ENCODE results near the gene WDR18.
"Not testable (repeated sequence)": the region's sequence is repeated elsewhere in the genome, so short reads cannot be mapped to it uniquely, and the experiment has no call there.

WDR18 gene

GRCh38 chr19:1020868-1021425 is 36.8 kb downstream of the WDR18 start, which contains the start of gene TMEM259:
Gene TMEM259, minus strand, starts transcription at chr19:1021123. Its CDS starts 127 bp downstream, at chr19:1020996.
- peak; percentile 95 to 97 for DNase-seq

DNA sequence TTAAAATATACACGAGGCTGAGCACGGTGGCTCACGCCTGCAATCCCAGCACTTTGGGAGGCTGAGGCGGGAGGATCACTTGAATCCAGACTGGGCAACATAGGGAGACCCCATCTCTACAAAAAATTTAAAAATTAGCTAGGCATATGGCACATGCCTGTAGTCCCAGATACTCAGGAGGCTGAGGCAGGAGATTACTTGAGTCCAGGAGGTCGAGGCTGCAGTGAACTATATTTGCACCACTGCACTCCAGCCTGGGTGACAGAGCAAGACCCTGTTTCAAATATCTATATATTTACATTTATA is 39.7 kb downstream of the WDR18 start:
- not testable (repeated sequence) for DNase-seq

DNA sequence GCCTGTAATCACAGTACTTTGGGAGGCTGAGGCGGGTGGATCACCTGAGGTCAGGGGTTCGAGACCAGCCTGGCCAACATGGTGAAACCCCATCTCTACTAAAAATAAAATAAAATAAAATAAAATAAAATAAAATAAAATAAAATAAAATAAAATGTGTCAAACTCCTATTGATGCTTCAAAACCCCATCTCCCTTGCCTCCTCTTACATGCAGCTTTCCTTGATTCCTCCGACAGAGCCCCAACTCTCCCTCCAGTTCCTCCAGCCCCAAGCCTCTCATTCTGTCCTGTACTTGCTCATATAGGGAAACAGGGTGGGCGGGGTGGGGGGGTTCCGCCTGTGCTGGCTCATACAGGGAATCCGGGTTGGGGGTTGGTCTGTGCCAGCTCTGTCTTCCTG is 40.9 kb downstream of the WDR18 start:
- not testable (repeated sequence) for DNase-seq

GRCh38 chr19:1025960-1026782 is 42.0 kb downstream of the WDR18 start, which contains the start of gene CNN2:
Gene CNN2, plus strand, starts transcription at chr19:1026608. Its CDS starts 54 bp downstream, at chr19:1026662.
- DNase-seq: peak; percentile 55 to 65

- DNase-seq: no peak
These were observed 42.9 kb downstream of the WDR18 start for GRCh38 chr19:1026783-1027649.

DNA sequence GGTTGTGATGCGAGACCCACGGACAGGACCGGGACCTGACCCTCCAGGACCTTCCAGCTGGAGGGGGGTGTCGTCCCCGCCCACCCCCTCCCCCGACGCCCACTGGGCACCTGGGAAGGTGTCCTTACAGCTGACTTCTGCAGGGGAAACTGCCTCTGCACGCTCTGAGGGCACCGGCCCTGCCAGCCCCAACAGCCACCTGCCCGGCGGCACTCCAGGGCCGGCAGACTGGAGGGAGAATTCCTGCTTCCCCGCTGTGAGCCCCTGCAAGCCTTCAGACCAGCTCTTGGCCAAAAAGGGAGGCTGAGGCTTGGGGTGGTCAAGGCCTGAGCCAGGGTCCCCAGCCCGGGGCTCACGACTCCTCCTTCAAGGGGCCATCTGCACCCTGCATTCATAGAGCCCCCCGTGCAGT is 43.5 kb downstream of the WDR18 start:
- no peak for DNase-seq

- DNase-seq: peak; percentile 39 to 48
These were observed 44.1 kb downstream of the WDR18 start for GRCh38 chr19:1028062-1028926.

- DNase-seq: no peak
These were observed 48.2 kb downstream of the WDR18 start for GRCh38 chr19:1032264-1032867.

DNA sequence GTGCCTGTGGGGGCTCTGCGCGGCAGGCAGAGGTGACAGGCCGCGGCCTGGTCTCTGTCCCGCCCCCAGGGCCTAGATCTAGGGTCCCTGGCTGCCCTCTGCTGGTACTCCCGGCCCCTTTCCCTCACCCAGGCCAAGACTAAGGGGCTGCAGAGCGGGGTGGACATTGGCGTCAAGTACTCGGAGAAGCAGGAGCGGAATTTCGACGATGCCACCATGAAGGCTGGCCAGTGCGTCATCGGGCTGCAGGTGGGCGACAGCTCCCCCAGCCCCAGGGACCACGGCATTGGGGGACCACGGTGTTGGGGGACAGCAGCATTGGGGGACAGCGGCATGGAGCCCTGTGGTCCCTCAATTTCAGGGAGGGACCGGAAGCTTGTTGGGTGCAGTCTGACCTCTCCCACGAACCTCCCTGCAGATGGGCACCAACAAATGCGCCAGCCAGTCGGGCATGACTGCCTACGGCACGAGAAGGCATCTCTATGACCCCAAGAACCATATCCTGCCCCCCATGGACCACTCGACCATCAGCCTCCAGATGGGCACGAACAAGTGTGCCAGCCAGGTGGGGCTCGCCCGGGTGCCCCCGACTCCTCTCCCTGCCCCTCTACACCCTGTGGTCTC is 52.0 kb downstream of the WDR18 start:
- DNase-seq: no peak

DNA sequence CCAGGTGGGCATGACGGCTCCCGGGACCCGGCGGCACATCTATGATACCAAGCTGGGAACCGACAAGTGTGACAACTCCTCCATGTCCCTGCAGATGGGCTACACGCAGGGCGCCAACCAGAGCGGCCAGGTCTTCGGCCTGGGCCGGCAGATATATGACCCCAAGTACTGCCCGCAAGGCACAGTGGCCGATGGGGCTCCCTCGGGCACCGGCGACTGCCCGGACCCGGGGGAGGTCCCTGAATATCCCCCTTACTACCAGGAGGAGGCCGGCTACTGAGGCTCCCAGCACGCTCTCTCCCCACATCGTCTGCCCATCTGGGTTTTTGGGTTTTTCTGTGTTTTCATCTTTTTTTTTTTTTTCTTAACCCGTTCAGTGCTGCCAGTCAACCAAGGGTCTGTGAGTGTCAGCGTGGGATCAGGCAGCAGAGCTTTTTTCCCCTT is 53.5 kb downstream of the WDR18 start:
- no peak for DNase-seq

DNA sequence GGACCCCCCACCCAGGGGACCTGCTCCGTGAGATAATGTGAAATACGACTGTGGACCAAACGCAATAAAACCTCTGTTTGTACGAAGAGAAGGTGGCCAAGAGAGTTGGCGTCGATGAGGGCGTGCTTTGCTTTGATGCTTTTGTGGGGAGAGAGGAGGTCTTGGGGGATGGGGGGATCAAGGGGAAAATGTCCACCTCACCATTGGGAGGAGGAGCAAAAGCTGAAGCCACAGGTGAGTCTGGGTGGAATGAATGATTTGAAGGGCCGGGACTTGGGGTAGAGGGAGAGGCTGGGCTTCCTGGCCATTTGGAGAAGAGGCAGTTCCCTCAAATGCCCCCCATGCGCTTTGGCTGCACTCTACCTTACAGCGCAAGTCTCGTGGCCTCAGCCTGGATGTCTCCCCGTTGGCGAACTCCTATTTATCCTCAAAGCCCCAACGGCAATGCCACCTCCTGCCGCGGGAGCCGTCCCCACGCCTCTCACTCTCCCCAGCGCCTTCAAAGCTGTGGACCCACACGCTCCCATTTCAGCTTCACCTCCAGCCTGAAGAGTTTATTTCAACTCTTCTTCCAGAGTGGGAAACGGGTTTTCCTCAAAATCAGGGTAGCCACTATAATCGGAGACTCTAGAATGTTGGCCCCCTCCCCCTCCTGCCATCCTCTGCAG is 55.0 kb downstream of the WDR18 start:
- DNase-seq: no peak

GRCh38 chr19:1039646-1040475 is 55.7 kb downstream of the WDR18 start, which contains the start of gene ABCA7:
Gene ABCA7, plus strand, starts transcription at chr19:1040107. Its CDS starts 1,255 bp downstream, at chr19:1041362.
- peak; percentile 99 to 100 for DNase-seq

DNA sequence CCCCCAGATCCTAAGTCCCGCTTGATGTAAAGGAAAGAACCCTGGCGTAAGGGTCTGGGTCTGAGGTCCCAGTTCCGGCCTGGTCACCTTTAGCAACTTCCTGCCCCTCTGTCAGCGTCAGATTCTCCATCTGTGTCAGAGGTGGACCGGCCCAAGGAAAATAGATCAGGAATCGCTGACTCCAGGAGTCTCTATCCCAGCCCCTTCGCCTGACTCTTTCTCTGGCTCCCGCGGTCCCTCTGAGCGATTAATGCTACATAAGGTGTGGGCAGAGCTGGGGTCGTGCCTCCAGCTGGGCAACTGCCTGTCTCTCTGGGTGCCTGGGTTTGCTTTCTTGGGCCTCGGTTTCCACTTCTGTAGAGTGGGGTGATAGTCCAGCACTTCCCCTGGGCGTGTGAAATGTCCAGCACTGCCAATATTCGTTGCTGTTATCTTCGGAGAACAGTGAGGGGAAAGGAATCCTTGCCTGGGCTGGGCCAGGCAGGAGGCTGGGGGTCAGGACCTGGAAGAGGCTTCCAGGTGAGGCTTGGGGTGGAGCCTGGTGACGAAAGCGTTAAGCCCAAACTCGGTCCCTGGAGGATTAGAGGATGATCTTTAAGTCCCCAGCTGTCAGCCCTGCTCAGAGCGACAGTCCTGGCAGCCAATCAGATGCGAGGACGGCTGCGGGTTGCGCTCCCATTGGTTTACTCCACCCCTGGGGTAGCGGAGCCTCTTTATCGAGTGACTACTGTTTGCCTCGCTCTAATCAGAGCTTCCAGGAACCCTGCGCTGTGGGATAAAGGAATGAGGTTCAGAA is 56.5 kb downstream of the WDR18 start:
- peak; percentile 86 to 91 for DNase-seq

DNA sequence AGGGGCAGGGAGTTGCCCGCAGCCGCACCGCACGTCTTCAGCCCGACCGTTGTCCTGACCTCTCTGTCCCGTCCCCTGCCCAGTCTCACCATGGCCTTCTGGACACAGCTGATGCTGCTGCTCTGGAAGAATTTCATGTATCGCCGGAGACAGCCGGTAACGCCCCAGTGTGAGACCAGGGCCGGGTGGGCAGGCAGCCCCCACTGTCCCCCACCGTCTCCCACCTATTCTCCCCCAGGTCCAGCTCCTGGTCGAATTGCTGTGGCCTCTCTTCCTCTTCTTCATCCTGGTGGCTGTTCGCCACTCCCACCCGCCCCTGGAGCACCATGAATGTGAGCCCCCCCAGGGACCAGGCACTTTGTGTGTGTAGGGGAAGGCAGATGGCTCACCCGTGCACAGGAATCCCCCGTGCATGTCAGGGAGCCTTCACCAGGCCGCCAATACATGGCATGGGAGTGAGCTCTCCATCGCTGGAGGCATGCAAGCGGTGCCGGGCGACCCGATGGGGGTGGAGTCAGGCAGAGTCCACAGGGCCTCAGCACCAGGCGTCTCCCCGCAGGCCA is 57.2 kb downstream of the WDR18 start:
- no peak for DNase-seq

DNA sequence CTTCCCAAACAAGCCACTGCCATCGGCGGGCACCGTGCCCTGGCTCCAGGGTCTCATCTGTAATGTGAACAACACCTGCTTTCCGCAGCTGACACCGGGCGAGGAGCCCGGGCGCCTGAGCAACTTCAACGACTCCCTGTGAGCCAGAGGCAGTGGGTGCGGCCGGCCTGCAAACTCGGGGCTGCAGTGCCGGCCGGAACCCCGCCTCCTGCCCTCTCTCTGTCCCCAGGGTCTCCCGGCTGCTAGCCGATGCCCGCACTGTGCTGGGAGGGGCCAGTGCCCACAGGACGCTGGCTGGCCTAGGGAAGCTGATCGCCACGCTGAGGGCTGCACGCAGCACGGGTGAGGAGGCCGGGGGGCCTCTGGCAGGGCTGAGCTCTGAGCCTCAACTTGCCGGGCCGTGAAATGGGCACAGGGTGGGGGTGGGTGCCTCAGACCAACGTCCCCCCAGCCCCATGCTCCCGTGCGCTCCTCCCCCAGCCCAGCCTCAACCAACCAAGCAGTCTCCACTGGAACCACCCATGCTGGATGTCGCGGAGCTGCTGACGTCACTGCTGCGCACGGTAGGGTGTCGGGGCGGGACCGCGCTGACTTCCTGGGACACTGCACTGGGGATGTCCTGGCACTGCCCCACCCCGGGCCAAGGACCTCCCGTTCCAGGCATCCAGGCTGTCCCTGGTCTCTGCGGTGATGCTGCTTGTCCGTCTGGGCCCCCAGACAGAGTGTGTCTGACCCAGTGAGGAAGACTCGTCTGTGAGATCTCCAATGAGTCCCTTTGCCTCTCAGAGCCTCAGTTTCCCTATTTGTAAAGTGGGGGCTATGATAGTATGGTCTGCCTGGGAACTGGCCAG is 57.9 kb downstream of the WDR18 start:
- no peak for DNase-seq

GRCh38 chr19:1042689-1043511 is 58.8 kb downstream of the WDR18 start:
- no peak for DNase-seq
